GM18511 (cell line): ENCODE measurements around the gene UCN3.

Source experiments
- ATAC-seq: cut with Tn5 transposase; IDR thresholded peaks from one replicate; pipeline ENCODE4 v1.9.1; 2021; ENCODE audit warnings: mild to moderate bottlenecking, moderate library complexity; ENCODE audit not compliant: unreplicated experiment

The UCN3 gene

GRCh38 chr10:5364890-5365338 is at the start of gene UCN3:
UCN3 (plus strand) TSS chr10:5364966; CDS start chr10:5373721, 8,755 bp downstream.
- ATAC-seq, result no peak

GRCh38 chr10:5317547-5318107 is 47.1 kb upstream of the UCN3 start:
- peak; percentile 70 for ATAC-seq

- ATAC-seq, result no peak
Observed at GRCh38 chr10:5318148-5318547, 46.6 kb upstream of the UCN3 start.

- no peak for ATAC-seq
Observed at GRCh38 chr10:5319863-5320262, 44.9 kb upstream of the UCN3 start.

GRCh38 chr10:5321273-5321672 is 43.5 kb upstream of the UCN3 start:
- ATAC-seq, result no peak

- no peak for ATAC-seq
Observed at GRCh38 chr10:5323446-5323845, 41.3 kb upstream of the UCN3 start.

GRCh38 chr10:5325076-5325475 is 39.7 kb upstream of the UCN3 start:
- ATAC-seq, result no peak

- ATAC-seq, result no peak
Observed at GRCh38 chr10:5334196-5334880, 30.4 kb upstream of the UCN3 start.

- ATAC-seq, result no peak
Observed at GRCh38 chr10:5338010-5338409, 26.8 kb upstream of the UCN3 start.

GRCh38 chr10:5343092-5343491 is 21.7 kb upstream of the UCN3 start:
- ATAC-seq, result no peak

GRCh38 chr10:5343561-5343960 is 21.2 kb upstream of the UCN3 start:
- ATAC-seq, result peak; percentile 46

- ATAC-seq, result no peak
Observed at GRCh38 chr10:5343979-5344378, 20.8 kb upstream of the UCN3 start.

- no peak for ATAC-seq
Observed at GRCh38 chr10:5344746-5345145, 20.0 kb upstream of the UCN3 start.

- ATAC-seq, result no peak
Observed at GRCh38 chr10:5346881-5347280, 17.9 kb upstream of the UCN3 start.

- no peak for ATAC-seq
Observed at GRCh38 chr10:5349362-5349761, 15.4 kb upstream of the UCN3 start.

- peak; percentile 92 for ATAC-seq
Observed at GRCh38 chr10:5354068-5354467, 10.7 kb upstream of the UCN3 start.

- no peak for ATAC-seq
Observed at GRCh38 chr10:5355594-5356301, 9.0 kb upstream of the UCN3 start.

GRCh38 chr10:5356302-5356763 is 8.4 kb upstream of the UCN3 start:
- no peak for ATAC-seq

GRCh38 chr10:5360318-5360915 is 4.3 kb upstream of the UCN3 start:
- no peak for ATAC-seq

GRCh38 chr10:5361966-5362365 is 2.8 kb upstream of the UCN3 start:
- no peak for ATAC-seq

- no peak for ATAC-seq
Observed at GRCh38 chr10:5362873-5363272, 1.9 kb upstream of the UCN3 start.

GRCh38 chr10:5364374-5364773 is 392 bp upstream of the UCN3 start:
- ATAC-seq, result no peak
